Ascending aorta (tissue), 2 donors: ENCODE results near the gene FMO2. TPM values are rescaled to one million over a fixed set of nuclear protein-coding genes. Genes with fewer than 3 reads are reported as not detected.

Experiments
- DNase-seq, 2 donors: peaks; one replicate each; pipeline ENCODE4 v3.0.0-alpha.2; 2019; ENCODE audit warnings: low spot score in 2 of 2
- H3K27ac ChIP-seq, 2 donors: fragments of 200-600 bp; sonication (generic); one replicate each; pipeline ENCODE4 v1.5.1; 2016 to 2017; ENCODE audit warnings: mild to moderate bottlenecking in 1 of 2
- H3K27me3 ChIP-seq: fragments of 200-600 bp; sonication (generic); one replicate; pipeline ENCODE4 v1.5.1; 2017
- H3K36me3 ChIP-seq, 2 donors: fragments of 200-600 bp; sonication (generic); one replicate each; pipeline ENCODE4 v1.5.1; 2016
- H3K4me1 ChIP-seq, 2 donors: fragments of 200-600 bp; sonication (generic); one replicate each; pipeline ENCODE4 v1.5.1; 2016 to 2017; ENCODE audit warnings: mild to moderate bottlenecking in 1 of 2
- H3K4me3 ChIP-seq, 2 donors: fragments of 200-600 bp; sonication (generic); one replicate each; pipeline ENCODE4 v1.5.1; 2016 to 2017; ENCODE audit warnings: mild to moderate bottlenecking in 1 of 2
- H3K9me3 ChIP-seq, 2 donors: fragments of 200-600 bp; sonication (generic); one replicate each; pipeline ENCODE4 v1.5.1; 2016
- CTCF ChIP-seq, 3 experiments: fragments of 200-600 bp in 2 of 3; fragments of 450-650 bp in 1 of 3; sonication (generic) in 2 of 3; IDR thresholded peaks; one replicate each; pipeline ENCODE4 v1.5.1; 2016 to 2019; ENCODE audit warnings: antibody characterized with exemption in 3 of 3, mild to moderate bottlenecking in 1 of 3, moderate library complexity in 1 of 3
- intact Hi-C: fragments of 100-400 bp; cut with DNase I; formaldehyde crosslinking; loops from one replicate; pipeline ENCODE4 v1.15.1; 2023
- total RNA-seq: library from RNA; depleted of rRNA; stranded (reverse); fragments of >200 nt; gene quantifications from one replicate; pipeline ENCODE4 v1.1.0, GENCODE V29; 2016

The FMO2 gene
- total RNA-seq, 1 donor from 2014 or later: 90.3 TPM

DNA sequence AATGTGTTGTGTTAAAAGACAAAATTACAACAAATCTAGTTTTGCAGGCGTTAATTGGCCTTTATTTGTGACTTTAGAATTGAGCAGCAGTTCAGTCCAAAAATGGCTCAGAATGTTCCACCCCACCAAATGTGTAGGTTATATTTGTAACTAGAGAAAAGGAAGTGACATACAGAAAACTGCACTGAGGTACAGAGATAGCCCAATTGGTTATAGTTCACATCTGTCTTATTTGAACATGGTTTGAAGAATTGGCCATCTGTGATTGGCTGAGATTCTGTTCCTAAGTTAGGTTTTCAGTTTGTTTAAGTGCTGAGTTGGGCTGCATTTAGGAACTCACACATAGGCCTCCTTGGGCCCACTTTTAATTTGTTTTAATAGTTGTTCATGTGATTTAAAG, 12.0 kb upstream of the FMO2 start:
- Histone ChIP-seq H3K36me3 (no peaks in the 10 kb centered on the region), H3K4me1 (no peaks in the 10 kb centered on the region), H3K4me3 (no peak overlapping the region), H3K9me3 (no peaks in the 10 kb centered on the region), H3K27me3 (no peaks in the 10 kb centered on the region), H3K27ac (no peak overlapping the region)
- no peak for DNase-seq
- intact Hi-C loops: no loop called here
- no peak for TF ChIP-seq CTCF (IDR thresholded peaks at IDR 0.05)

GRCh38 chr1:171174560-171175294, 10.4 kb upstream of the FMO2 start:
- Histone ChIP-seq H3K9me3 (no peaks in the 10 kb centered on the region), H3K27ac (no peak overlapping the region), H3K27me3 (no peaks in the 10 kb centered on the region), H3K4me3 (no peak overlapping the region), H3K36me3 (no peaks in the 10 kb centered on the region), H3K4me1 (peaks cover 0 to 3% of the 10 kb centered on the region in 2 donors)
- intact Hi-C loops: no loop called here
- no peak for DNase-seq
- no peak for TF ChIP-seq CTCF (IDR thresholded peaks at IDR 0.05)

- Histone ChIP-seq H3K4me1 (peaks cover 0 to 6% of the 10 kb centered on the region in 2 donors), H3K27me3 (no peaks in the 10 kb centered on the region), H3K27ac (no peak overlapping the region), H3K9me3 (no peaks in the 10 kb centered on the region), H3K36me3 (no peaks in the 10 kb centered on the region), H3K4me3 (no peak overlapping the region)
- intact Hi-C loops: no loop called here
- DNase-seq: no peak
- TF ChIP-seq CTCF (IDR thresholded peaks at IDR 0.05): no peak
Observed at GRCh38 chr1:171177261-171177660, 7.8 kb upstream of the FMO2 start.

GRCh38 chr1:171179318-171180227, 5.5 kb upstream of the FMO2 start:
- Histone ChIP-seq H3K27ac (no peak overlapping the region), H3K4me3 (no peak overlapping the region), H3K36me3 (no peaks in the 10 kb centered on the region), H3K27me3 (no peaks in the 10 kb centered on the region), H3K4me1 (peaks cover 3 to 6% of the 10 kb centered on the region in 2 donors), H3K9me3 (no peaks in the 10 kb centered on the region)
- DNase-seq: no peak
- TF ChIP-seq CTCF (IDR thresholded peaks at IDR 0.05): no peak
- intact Hi-C loops: no loop called here

GRCh38 chr1:171180670-171181069, 4.4 kb upstream of the FMO2 start:
- no peaks in the 10 kb centered on the region for H3K36me3 ChIP-seq
- peaks cover 3 to 6% of the 10 kb centered on the region in 2 donors for H3K4me1 ChIP-seq
- no peaks in the 10 kb centered on the region for H3K9me3 ChIP-seq
- no peaks in the 10 kb centered on the region for H3K27me3 ChIP-seq
- intact Hi-C loops: no loop called here
- H3K4me3 ChIP-seq: no peak overlapping the region
- H3K27ac ChIP-seq: no peak overlapping the region
- DNase-seq: no peak
- no peak for TF ChIP-seq CTCF (IDR thresholded peaks at IDR 0.05)
